ENCODE measurements around the gene AFMID.

AFMID gene

DNA sequence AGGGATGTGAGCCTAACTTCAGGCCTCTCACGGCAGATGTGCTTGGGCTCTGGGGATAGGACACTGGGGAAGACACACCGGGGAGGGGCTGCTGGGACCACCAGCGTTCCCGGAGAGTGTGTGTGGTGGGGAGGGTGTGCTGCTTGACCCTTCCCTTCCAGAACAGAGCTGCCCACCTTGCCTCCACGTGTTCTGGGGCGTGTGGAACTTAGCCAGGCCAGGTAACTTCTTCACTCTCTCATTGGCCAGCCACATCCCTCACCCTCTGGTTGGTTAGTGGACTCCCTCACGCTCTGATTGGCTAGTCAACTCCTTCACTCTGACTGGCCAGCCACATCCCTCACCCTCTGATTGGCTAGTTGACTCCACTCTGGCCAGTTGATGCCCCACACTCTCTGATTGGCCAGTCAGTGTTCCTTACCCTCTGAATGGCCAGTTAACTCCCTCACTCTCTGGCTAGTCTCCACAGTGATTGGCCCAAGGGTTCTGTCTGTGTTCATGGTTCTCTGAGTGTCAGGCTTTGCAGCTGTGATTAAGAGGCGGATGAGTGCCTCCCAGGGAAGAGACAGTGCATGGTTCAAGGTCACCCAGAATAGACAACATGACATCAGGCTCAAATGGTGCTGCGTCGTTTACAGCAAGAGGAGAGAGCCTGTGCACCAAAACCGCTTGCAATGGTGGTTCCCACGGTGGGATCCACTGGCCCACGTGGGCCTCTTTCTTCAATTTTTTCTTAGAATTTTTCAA is 54.3 kb downstream of the AFMID start:
- Histone ChIP-seq H3K23ac (ENCODE audit: low read length in 2 of 2) (no peak overlapping the region), H3K4ac (ENCODE audit: low read depth in 1 of 2, low read length in 2 of 2) (no peak overlapping the region), H3K79me1 (replicated peaks; ENCODE audit: low read length, poor library complexity, severe bottlenecking) (no peaks in the 10 kb centered on the region), H3K4me2 (ENCODE audit: low read length, poor library complexity, severe bottlenecking) (no peak overlapping the region), H3K9ac (ENCODE audit: low read length) (no peak overlapping the region), H3K36me3 (ENCODE audit: control insufficient read depth in 1 of 2, insufficient read depth in 2 of 2, low read depth in 1 of 2, low read length in 2 of 2) (no peaks in the 10 kb centered on the region), H3K27me3 (ENCODE audit: control insufficient read depth in 1 of 2, insufficient read depth in 1 of 2, low read length in 2 of 2) (peaks cover 0 to 26% of the 10 kb centered on the region in 2 experiments), H2AFZ (ENCODE audit: low read depth, low read length) (no peak overlapping the region), H2BK5ac (ENCODE audit: low read depth, low read length, poor library complexity, severe bottlenecking) (no peak overlapping the region), H3K14ac (ENCODE audit: low read length in 2 of 2) (no peak overlapping the region), H3K9me3 (ENCODE audit: control insufficient read depth, low read length) (no peaks in the 10 kb centered on the region), H2AK5ac (ENCODE audit: low read length, severe bottlenecking) (no peak overlapping the region), H4K8ac (ENCODE audit: low read length) (no peak overlapping the region), H2BK120ac (ENCODE audit: low read depth, low read length) (no peak overlapping the region), H3K4me3 (ENCODE audit: insufficient read depth in 1 of 2, low read depth in 1 of 2, low read length in 2 of 2) (no peak overlapping the region), H4K91ac (ENCODE audit: low read length) (no peak overlapping the region), H2BK15ac (ENCODE audit: low read depth, poor library complexity, severe bottlenecking) (no peak overlapping the region), H3K27ac (ENCODE audit: low read length, poor library complexity, severe bottlenecking) (no peak overlapping the region), H3K18ac (ENCODE audit: low read depth in 1 of 2, low read length in 2 of 2) (no peak overlapping the region), H2BK12ac (ENCODE audit: low read length in 2 of 2) (no peak overlapping the region), H3K4me1 (ENCODE audit: control insufficient read depth, insufficient read depth, low read depth, low read length) (peaks cover 23% of the 10 kb centered on the region)
- peak; percentile 48 for DNase-seq
- 87% methylated on average over 9 of the region's 13 CpGs for WGBS

DNA sequence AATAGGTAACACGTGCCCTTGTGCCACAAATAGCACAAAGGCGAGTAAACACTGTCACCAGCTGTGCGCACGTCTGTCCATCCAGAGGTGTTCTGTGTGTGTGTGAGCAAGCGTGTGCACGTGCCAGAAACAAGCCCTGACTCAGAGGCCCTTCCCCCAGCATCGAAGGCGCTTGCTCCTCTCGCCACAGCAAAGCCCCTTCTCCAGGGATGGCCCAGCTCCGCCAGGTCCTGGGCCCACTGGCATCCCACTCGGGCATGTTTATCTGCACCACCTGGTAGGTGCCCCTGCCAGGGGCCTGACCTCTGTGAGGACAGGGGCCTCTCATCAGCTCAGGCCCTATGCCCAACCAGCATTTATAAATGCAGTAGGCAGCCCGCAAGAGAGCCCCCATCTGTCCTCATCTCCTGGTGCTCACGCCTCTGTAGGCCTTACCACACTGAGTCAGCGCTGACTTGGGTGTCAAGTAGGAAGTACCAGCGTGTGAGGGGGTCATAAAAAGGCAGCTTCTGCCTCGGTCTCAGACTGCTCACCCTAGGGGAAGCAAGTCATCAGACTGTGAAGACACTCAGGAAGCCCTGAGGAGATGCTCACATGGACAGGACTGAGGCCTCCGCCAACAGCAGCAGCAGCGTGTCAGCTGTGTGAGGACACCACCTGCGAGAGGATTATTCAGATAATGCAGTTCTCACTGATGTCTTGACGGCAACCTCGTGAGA is 55.0 kb downstream of the AFMID start:
- 65% methylated on average over 21 of the region's 21 CpGs for WGBS
- H3K79me1 ChIP-seq (replicated peaks; ENCODE audit: low read length, poor library complexity, severe bottlenecking): no peaks in the 10 kb centered on the region
- H2BK120ac ChIP-seq (ENCODE audit: low read depth, low read length): no peak overlapping the region
- no peak overlapping the region for H3K18ac ChIP-seq (ENCODE audit: low read depth in 1 of 2, low read length in 2 of 2)
- H3K4me2 ChIP-seq (ENCODE audit: low read length, poor library complexity, severe bottlenecking): no peak overlapping the region
- no peaks in the 10 kb centered on the region for H3K36me3 ChIP-seq (ENCODE audit: control insufficient read depth in 1 of 2, insufficient read depth in 2 of 2, low read depth in 1 of 2, low read length in 2 of 2)
- H3K27me3 ChIP-seq (ENCODE audit: control insufficient read depth in 1 of 2, insufficient read depth in 1 of 2, low read length in 2 of 2): peaks cover 0 to 26% of the 10 kb centered on the region in 2 experiments
- H4K91ac ChIP-seq (ENCODE audit: low read length): no peak overlapping the region
- H2AK5ac ChIP-seq (ENCODE audit: low read length, severe bottlenecking): no peak overlapping the region
- no peaks in the 10 kb centered on the region for H3K9me3 ChIP-seq (ENCODE audit: control insufficient read depth, low read length)
- no peak overlapping the region for H4K8ac ChIP-seq (ENCODE audit: low read length)
- no peak overlapping the region for H3K14ac ChIP-seq (ENCODE audit: low read length in 2 of 2)
- no peak overlapping the region for H2BK15ac ChIP-seq (ENCODE audit: low read depth, poor library complexity, severe bottlenecking)
- no peak overlapping the region for H2AFZ ChIP-seq (ENCODE audit: low read depth, low read length)
- H3K4me3 ChIP-seq (ENCODE audit: insufficient read depth in 1 of 2, low read depth in 1 of 2, low read length in 2 of 2): no peak overlapping the region
- no peak overlapping the region for H3K4ac ChIP-seq (ENCODE audit: low read depth in 1 of 2, low read length in 2 of 2)
- H3K4me1 ChIP-seq (ENCODE audit: control insufficient read depth, insufficient read depth, low read depth, low read length): peaks cover 22% of the 10 kb centered on the region
- H3K23ac ChIP-seq (ENCODE audit: low read length in 2 of 2): no peak overlapping the region
- DNase-seq: peak; percentile 80
- H2BK5ac ChIP-seq (ENCODE audit: low read depth, low read length, poor library complexity, severe bottlenecking): no peak overlapping the region
- H3K27ac ChIP-seq (ENCODE audit: low read length, poor library complexity, severe bottlenecking): peak overlapping the region; percentile 10
- H2BK12ac ChIP-seq (ENCODE audit: low read length in 2 of 2): no peak overlapping the region
- H3K9ac ChIP-seq (ENCODE audit: low read length): no peak overlapping the region

DNA sequence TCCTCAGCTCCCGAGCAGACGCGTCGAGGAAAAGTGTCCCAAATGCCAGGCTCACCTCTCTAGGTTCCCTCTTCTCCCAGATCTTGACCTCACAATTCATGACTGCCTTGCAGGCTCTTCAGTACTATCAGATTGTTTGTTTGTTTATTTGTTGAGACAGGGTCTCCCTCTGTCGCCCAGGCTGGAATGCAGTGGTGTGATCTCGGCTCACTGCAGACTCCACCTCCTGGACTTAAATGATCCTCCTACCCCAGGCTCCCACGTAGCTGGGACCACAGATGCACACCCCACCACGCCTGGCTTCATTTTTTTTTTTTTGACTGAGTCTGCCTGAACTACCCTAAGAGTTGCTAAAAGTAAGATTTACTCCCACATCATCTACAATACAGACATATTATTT is 60.1 kb downstream of the AFMID start:
- no peak overlapping the region for H2BK5ac ChIP-seq (ENCODE audit: low read depth, low read length, poor library complexity, severe bottlenecking)
- no peak overlapping the region for H3K27ac ChIP-seq (ENCODE audit: low read length, poor library complexity, severe bottlenecking)
- peak; percentile 67 for DNase-seq
- H3K4me2 ChIP-seq (ENCODE audit: low read length, poor library complexity, severe bottlenecking): no peak overlapping the region
- H3K4me1 ChIP-seq (ENCODE audit: control insufficient read depth, insufficient read depth, low read depth, low read length): peaks cover 15% of the 10 kb centered on the region
- no peak overlapping the region for H2AK5ac ChIP-seq (ENCODE audit: low read length, severe bottlenecking)
- no peak overlapping the region for H2BK15ac ChIP-seq (ENCODE audit: low read depth, poor library complexity, severe bottlenecking)
- H2AFZ ChIP-seq (ENCODE audit: low read depth, low read length): no peak overlapping the region
- H3K9ac ChIP-seq (ENCODE audit: low read length): no peak overlapping the region
- H3K27me3 ChIP-seq (ENCODE audit: control insufficient read depth in 1 of 2, insufficient read depth in 1 of 2, low read length in 2 of 2): peaks cover 0 to 27% of the 10 kb centered on the region in 2 experiments
- WGBS: 11% methylated on average over 5 of the region's 8 CpGs
- no peak overlapping the region for H4K91ac ChIP-seq (ENCODE audit: low read length)
- H3K9me3 ChIP-seq (ENCODE audit: control insufficient read depth, low read length): no peaks in the 10 kb centered on the region
- H3K23ac ChIP-seq (ENCODE audit: low read length in 2 of 2): no peak overlapping the region
- peak overlapping the region; percentile 64 for H4K8ac ChIP-seq (ENCODE audit: low read length)
- H3K79me1 ChIP-seq (replicated peaks; ENCODE audit: low read length, poor library complexity, severe bottlenecking): no peaks in the 10 kb centered on the region
- H2BK120ac ChIP-seq (ENCODE audit: low read depth, low read length): no peak overlapping the region
- H3K18ac ChIP-seq (ENCODE audit: low read depth in 1 of 2, low read length in 2 of 2): no peak overlapping the region
- no peak overlapping the region for H3K14ac ChIP-seq (ENCODE audit: low read length in 2 of 2)
- peak overlapping the region in 1 of 2 experiments; percentile 24 for H3K4ac ChIP-seq (ENCODE audit: low read depth in 1 of 2, low read length in 2 of 2)
- no peak overlapping the region for H3K4me3 ChIP-seq (ENCODE audit: insufficient read depth in 1 of 2, low read depth in 1 of 2, low read length in 2 of 2)
- H3K36me3 ChIP-seq (ENCODE audit: control insufficient read depth in 1 of 2, insufficient read depth in 2 of 2, low read depth in 1 of 2, low read length in 2 of 2): no peaks in the 10 kb centered on the region
- H2BK12ac ChIP-seq (ENCODE audit: low read length in 2 of 2): no peak overlapping the region
